ENCODE results near the gene ADCY10. TPM values are rescaled to one million over a fixed set of nuclear protein-coding genes. Genes with fewer than 3 reads are reported as not detected.

Gene ADCY10
- total and polyA plus RNA-seq, 2 experiments from 2014 or later, result not detected

GRCh38 chr1:167800251-167800650, 113.7 kb downstream of the ADCY10 start:
- Histone ChIP-seq H3K4me1 (ENCODE audit: insufficient read depth) (peaks cover 16% of the 10 kb centered on the region), H3K27ac (ENCODE audit: low read depth) (0 out of 2 replicates have a peak overlapping the region, but pooled peaks have one; percentile 9), H3F3A (replicated peaks; ENCODE audit: low read depth) (0 out of 2 replicates have a peak, but pooled peaks cover 2% of the 10 kb centered on the region), H3K9me2 (ENCODE audit: insufficient read depth) (peaks cover 5% of the 10 kb centered on the region; the same call in 1 of the 2 replicates), H2AFZ (no peak overlapping the region), H3K36me3 (ENCODE audit: insufficient read depth) (0 out of 2 replicates have a peak, but pooled peaks cover 3% of the 10 kb centered on the region), H3K4me2 (no peak overlapping the region), H3K4me3 (no peak overlapping the region), H4K20me1 (replicated peaks; ENCODE audit: insufficient read depth) (no peaks in the 10 kb centered on the region), H3K79me2 (replicated peaks; ENCODE audit: insufficient read depth) (no peaks in the 10 kb centered on the region), H3K27me3 (ENCODE audit: insufficient read depth) (no peaks in the 10 kb centered on the region)
- DNase-seq (ENCODE audit: low spot score) (no peak), ATAC-seq (no peak)
- H3K4me3 Mint-ChIP-seq, result no peak overlapping the region
- H3K36me3 Mint-ChIP-seq (ENCODE audit: low read depth), result peaks cover 15% of the 10 kb centered on the region
- H3K27ac Mint-ChIP-seq, result no peak overlapping the region
- peaks cover 8% of the 10 kb centered on the region for H3K27me3 Mint-ChIP-seq (ENCODE audit: insufficient read depth, low read depth, poor library complexity)
- H3K9me3 Mint-ChIP-seq, result peaks cover 21% of the 10 kb centered on the region
- H3K4me1 Mint-ChIP-seq, result peaks cover 15% of the 10 kb centered on the region
- TF ChIP-seq STAT1 (IDR thresholded peaks at IDR 0.05; ENCODE audit: unreplicated experiment) (no peak), ZNF114 (CRISPR knock-in tag; IDR thresholded peaks at IDR 0.05) (no peak), EZH2phosphoT487 (IDR thresholded peaks at IDR 0.05; ENCODE audit: unreplicated experiment) (no peak), JUNB (IDR thresholded peaks at IDR 0.05; ENCODE audit: unreplicated experiment) (no peak), CREB1 (CRISPR knock-in tag; IDR thresholded peaks at IDR 0.05; ENCODE audit: low read depth) (no peak), CTCF (conservative IDR thresholded peaks at IDR 0.05; ENCODE audit: low read depth in 2 of 2) (no peak), REST (IDR thresholded peaks at IDR 0.05; ENCODE audit: unreplicated experiment) (no peak), ZNF462 (CRISPR knock-in tag; IDR thresholded peaks at IDR 0.05) (no peak), EZH2 (IDR thresholded peaks at IDR 0.05; ENCODE audit: low read depth, unreplicated experiment) (no peak), POLR2AphosphoS5 (IDR thresholded peaks at IDR 0.05; ENCODE audit: low read depth) (no peak), ETS1 (IDR thresholded peaks at IDR 0.05) (no peak), ZNF331 (CRISPR knock-in tag; IDR thresholded peaks at IDR 0.05; ENCODE audit: low read depth) (no peak), NANOG (IDR thresholded peaks at IDR 0.05; ENCODE audit: borderline replicate concordance) (no peak)

All from GM23338 (cell line).